ENCODE measurements around the gene ENTHD1. TPM values are rescaled to one million over a fixed set of nuclear protein-coding genes. Genes with fewer than 3 reads are reported as not detected.

Gene ENTHD1
- total RNA-seq, 1 donor from 2014 or later = 0.18 TPM

- intact Hi-C loops (cut with micrococcal nuclease) = no loop called here
Observed at GRCh38 chr22:39802682-39803081, 90.9 kb downstream of the ENTHD1 start.

GRCh38 chr22:39800790-39801520, 92.6 kb downstream of the ENTHD1 start:
- intact Hi-C loops (cut with micrococcal nuclease) = no loop called here

DNA sequence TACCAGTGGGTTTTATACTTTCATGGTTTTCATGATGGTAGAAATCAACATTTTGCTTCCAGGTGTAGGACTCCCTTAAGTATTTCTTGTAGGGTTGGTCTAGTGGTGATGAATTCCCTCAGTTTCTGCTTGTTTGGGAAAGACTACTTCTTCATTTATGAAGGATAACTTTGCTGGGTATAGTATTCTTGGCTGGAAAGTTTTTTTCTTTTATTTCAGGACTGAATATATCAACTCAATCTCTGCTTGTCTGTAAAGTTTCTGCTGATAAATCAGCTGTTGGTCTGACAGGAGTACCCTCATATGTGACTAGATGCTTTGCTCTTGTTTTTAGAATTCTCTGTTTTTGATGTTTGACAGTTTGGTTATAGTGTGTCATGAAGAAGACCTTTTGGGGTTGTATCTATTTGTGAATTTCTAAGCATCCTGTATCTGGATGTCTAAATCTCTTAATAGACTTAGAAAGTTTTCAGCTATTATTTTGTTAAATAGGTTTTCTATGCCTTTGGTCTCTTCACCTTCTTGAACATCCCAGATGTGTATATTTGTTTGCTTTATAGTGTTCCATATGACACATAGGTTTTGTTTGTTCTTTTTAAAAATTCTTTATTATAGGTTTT, 95.9 kb downstream of the ENTHD1 start:
- intact Hi-C loops (cut with micrococcal nuclease) = no loop called here

DNA sequence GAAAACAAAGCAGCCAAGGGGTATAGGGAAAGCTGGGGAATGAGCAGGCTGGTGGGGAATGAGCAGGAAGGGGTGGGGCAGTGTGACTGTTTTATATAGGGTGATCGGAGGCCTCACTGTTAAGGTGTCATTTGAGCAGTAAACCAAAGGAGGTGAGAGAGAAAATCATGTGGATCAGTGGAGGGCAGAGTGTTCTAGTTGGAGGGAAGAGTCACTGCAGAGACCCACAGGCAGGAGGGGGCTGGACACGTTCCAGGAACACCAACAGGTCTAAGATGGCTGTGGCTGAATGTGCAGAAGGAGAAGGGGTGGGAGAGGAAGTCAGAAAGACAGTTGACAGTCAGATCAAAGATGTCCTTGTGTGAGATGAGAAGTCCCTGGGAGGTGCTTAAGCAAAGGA, 103.8 kb downstream of the ENTHD1 start:
- intact Hi-C loops (cut with micrococcal nuclease) = loop anchor here (5.0 kb wide), 1 partner anchor 42 kb away; no protein-coding TSS in a partner anchor

DNA sequence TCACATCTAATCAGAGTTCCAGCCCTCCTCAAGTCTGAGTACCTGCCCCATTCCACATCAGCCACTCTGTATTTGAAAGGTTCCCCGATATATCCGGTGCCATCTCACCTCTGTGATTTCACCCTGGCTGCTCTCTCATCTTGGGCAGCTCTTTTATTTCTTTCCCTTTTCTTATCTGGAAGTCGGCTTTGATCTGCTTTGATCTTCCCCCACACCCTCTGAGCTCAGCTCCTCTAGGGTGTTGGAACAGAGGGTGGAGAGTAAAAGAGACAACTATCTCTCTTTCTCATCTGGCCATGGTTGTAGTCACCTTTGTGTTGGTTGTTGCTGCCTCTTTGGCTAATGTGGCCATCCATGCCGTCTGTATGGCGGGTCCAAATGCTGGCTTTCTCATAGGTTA, 108.3 kb downstream of the ENTHD1 start:
- intact Hi-C loops (cut with micrococcal nuclease) = loop anchor here (5.0 kb wide), 1 partner anchor 38 kb away; no protein-coding TSS in a partner anchor

DNA sequence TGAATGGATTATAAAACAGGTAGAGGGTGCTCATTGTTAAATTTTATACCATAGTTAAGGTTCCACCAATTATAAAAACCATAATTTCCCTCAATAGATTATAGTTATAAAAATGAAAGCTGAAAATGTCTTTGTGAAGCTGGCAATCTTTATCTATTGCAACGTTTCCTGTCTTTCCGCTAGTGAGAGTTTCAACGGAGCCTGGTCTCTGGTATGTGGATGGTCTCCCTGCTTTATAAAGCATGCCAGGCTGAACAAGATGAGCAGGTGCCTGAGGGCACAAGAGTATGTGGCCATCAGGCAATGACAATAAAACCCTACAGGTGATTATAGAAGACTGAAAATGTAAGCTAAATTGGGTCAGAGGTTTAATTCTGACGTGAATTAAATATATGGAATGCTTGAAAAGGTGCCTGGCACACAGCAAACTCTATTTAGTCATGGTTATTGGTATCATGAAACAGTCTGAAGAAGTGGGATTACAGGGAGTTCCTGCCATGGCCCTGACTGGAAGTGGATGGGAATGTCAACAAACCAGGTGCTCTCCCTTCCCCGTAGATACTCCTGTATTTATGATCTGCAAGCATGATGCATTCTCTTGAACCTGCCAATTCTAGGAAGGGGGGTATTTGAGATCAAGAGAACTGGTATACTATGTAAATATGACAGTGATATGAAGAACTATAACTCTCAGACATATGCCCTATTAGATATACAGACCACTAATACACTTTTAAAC, 115.7 kb downstream of the ENTHD1 start:
- intact Hi-C loops (cut with micrococcal nuclease) = no loop called here

DNA sequence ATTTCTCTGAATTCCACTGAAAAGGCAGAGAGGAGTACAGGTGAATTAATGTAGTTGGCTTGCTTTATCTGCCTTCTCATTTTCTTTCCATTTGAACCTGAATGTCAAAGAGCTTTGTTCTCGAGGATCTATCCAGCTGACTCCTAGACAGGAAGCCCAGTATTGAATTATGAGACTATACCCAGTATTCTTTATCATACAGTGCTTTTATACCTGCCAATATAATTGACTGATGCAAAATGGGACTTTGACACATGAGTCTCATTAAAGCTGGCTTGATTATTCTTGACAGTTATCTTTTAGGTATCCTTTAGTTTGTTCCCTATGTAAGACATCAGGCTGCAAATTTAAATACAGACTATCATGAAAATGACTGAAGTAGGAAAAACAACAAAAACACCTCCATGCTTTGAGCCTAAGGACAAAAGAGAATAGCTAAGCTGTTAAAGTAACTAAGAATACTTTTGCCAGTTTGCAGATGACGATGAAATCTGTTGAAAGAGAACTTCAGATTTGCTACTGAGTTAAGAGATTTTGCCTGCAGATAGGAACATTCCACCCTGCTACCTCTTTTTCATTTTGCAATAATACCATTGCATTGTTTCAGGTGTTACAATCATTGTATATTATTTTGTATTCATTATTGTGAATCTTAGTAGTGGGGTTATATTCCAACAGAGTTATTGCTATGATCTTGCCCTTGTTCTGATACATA, 117.1 kb downstream of the ENTHD1 start:
- intact Hi-C loops (cut with micrococcal nuclease) = no loop called here

DNA sequence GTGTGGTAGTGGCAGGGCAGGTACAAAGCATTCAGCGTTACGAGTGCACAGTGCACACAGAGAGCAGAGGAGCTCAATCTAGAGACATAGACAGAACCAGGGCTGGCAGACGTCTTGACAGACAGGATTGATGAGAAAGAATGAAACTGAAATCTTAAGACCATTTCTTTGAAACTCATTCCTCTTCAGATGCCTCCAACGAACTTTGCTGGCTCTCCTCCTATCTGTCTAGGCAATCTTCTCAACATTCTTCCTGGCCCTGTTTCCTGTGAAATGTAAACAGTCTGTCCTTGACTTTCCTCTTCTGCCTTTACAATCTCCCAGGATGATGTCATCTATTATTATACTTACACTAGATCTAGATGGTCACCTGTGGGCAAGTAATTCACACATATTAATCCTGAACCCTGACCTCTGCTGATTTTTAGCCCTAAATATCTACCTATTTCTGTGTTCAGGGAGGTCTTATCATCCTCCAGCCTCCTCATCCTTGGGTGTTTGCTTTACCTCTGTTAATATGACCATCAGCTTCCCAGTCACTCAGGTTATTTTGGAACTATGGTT, 119.5 kb downstream of the ENTHD1 start:
- intact Hi-C loops (cut with micrococcal nuclease) = loop anchor here (1.0 to 5.0 kb wide), 3 partner anchors 28 to 133 kb away; no protein-coding TSS in a partner anchor

GRCh38 chr22:39773503-39773902, 120.1 kb downstream of the ENTHD1 start:
- intact Hi-C loops (cut with micrococcal nuclease) = loop anchor here (5.0 kb wide), 2 partner anchors 69 to 134 kb away; no protein-coding TSS in a partner anchor

DNA sequence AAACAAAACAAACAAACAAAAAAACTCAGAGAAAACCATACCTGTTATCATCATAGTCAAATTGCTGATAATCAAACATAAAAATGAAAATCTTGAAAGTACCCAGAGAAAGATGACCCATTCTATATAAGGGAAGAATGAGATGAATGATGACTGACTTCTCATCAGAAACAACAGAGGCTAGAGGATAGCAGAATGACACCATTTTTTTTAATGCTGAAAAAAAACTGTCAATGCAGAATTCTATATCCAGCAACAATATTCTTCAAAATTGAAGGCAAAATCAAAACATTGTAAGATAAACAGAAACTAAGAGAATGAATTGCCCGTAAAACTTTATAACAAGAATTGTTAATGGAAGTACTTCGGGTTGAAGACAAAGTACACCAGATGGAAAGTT, 122.1 kb downstream of the ENTHD1 start:
- intact Hi-C loops (cut with micrococcal nuclease) = loop anchor here (5.0 kb wide), 2 partner anchors 71 to 136 kb away; no protein-coding TSS in a partner anchor

DNA sequence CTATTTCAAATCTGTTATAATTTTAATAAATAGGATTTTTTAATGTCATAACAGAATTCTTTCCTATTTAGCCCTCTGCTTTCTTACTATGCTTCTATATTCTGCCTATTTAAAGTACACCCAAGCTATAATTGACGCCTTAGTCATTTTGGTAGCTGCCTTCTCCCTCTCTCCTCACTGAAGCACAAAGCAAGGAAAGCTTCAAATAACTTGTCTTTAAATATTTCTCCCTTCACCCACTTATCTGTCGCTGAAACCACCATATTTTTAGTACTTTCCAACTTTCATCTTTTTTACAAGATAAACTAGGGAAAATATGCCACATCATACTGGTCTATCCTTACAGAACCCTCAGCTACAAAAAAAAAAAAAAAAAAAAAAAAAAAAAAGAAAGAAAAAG, 127.9 kb downstream of the ENTHD1 start:
- intact Hi-C loops (cut with micrococcal nuclease) = no loop called here

GRCh38 chr22:39765046-39765445, 128.5 kb downstream of the ENTHD1 start:
- intact Hi-C loops (cut with micrococcal nuclease) = no loop called here

GRCh38 chr22:39763276-39763675, 130.3 kb downstream of the ENTHD1 start:
- intact Hi-C loops (cut with micrococcal nuclease) = no loop called here

- intact Hi-C loops (cut with micrococcal nuclease) = no loop called here
Observed at GRCh38 chr22:39750759-39751158, 142.8 kb downstream of the ENTHD1 start.

DNA sequence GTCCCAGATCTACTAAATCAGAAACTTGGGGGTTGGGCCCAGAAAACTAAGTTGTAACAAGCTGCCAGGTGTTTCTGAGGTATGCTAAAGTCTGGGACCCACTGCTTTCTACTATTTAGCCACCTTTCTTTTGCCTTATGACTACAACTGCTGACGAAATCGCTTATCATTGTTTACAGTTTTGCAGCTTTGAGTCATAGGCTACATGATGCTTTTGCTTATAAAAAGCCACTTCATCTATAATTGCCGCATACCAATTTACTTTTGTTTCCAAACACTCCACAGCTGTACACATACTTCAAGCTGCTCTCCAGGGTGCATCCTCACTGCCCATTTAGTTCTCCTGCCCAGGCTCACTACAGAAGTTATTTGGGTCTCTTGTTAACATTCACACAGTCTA, 144.7 kb downstream of the ENTHD1 start:
- intact Hi-C loops (cut with micrococcal nuclease) = loop anchor here (5.0 kb wide), 1 partner anchor 38 kb away; no protein-coding TSS in a partner anchor

DNA sequence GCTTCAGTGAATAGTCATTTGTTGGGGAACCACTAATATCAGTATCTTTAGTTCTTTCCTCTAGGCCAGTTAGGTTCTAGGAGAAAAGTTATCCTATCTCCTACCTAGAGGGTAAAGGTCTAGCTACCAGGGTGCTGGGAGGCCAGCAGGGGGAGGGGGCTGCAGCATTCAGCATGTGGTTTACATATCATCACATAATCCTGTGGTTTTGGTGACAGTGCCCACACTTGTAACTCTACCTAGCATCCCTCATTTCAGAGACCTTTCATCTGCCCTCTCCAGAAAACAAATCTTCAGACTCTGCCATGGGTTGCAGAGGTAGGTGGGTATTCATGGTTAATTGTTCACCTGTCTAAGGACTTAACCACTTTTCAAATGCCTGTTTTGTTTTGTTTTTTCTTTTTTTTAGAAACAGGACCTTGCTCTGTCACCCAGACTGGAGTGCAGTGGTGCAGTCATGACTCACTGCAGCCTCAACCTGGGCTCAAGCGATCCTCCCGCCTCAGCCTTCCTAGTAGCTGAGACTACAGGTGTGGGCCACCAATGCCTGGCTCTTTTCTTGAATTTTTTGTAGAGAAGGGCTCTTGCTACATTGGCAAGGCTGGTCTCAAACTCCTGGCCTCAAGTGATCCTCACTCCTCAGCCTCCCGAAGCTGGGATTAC, 146.8 kb downstream of the ENTHD1 start:
- intact Hi-C loops (cut with micrococcal nuclease) = loop anchor here (1.0 to 5.0 kb wide), 2 partner anchors 28 to 41 kb away; no protein-coding TSS in a partner anchor

DNA sequence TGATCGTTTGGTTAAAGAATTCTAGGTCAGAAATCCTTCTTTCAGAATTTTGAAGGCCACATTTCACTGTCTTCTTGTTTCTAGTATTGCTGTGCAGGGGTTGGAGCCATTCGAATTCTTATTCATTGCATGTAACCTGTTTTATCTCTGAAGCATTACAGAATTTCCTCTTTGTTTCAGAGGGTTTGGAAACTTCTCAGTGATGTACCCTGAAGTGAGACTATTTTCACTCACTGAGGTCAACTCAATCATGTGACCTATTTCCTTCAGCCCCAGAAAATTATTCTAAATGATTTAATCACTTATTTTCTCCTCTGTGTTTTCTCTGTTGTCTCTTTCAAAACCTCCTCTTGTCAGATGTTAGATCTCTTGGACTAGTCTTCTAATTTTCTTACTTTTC, 147.8 kb downstream of the ENTHD1 start:
- intact Hi-C loops (cut with micrococcal nuclease) = loop anchor here (1.0 to 5.0 kb wide), 2 partner anchors 29 to 42 kb away; no protein-coding TSS in a partner anchor

DNA sequence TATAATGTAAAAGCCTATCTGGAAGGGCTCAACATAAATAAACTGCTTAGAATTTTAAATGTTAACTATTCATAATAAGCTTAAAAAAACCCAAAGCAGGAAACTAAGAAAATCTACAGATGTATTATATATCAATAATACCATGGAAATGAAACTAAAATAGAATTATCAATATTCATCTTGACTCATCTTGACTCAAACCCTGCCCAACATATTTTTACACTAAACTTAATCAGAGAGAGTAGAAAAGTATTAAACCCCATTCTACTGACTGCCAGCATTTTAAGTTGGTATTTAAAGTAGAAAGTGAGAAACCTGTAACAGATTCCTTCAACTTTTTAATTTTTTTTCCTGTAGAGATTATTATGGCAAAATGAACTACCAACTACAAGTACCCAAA, 149.2 kb downstream of the ENTHD1 start:
- intact Hi-C loops (cut with micrococcal nuclease) = no loop called here

DNA sequence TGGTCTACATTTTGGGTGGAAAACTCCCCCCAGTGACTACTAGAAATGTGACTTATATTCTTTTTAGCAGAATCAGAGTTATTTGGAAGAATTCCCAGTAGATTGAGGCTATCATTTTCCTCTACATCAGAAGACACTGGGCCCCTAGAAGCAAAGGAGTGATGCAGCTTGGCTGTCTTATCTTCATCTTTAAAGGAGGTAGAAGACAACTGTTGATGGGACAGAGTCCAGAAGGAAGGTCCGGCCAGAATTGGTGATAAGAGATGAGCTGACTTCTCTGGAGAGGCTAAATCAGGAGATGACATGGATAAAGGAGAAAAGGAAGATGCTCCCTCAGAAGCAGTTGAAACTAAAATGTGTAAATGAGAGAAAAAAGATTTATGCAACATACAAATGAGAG, 149.6 kb downstream of the ENTHD1 start:
- intact Hi-C loops (cut with micrococcal nuclease) = no loop called here

DNA sequence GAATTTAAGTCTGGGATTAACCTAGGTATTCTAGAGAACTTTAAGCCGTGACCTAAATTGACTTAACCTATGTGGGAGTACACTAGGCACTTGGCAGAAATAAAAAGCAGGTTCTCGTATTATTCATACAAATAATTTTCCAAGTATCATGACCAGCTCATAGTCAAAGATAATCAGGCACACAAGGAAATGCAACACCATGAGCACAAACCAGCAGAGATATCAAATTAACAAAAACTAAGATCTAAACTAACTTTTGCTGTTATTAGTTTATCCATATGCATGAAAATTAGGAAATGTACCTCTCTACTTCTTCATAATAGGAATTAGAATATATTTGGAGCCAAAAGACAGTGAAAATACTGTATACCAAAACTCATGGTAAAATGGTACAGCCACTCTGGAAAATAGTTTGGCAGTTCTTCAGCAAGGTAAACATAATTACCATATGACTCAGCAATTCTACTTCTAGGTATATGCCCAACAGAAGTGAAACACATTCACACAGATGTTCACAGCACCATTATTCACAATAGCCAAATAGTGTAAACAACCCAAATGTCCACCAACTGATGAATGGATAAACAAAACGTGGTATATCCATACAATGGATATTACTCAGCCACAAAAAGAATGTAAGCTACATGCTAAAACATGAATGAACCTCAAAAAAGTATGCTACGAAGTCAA, 154.1 kb downstream of the ENTHD1 start:
- intact Hi-C loops (cut with micrococcal nuclease) = no loop called here

Data from T-helper 2 cell treated with Interferon-gamma antibody and Interleukin-4, amounts not matched to agents 100 ng/mL and 5 ng/mL, for 36 hours (primary cell).